ENCODE measurements around the gene KYNU.

The KYNU gene

GRCh38 chr2:142997231-142997630 lies 119.8 kb downstream of the KYNU start:
- DNase-seq (ENCODE audit: low read depth): no peak
- TF ChIP-seq, protein P1, sequence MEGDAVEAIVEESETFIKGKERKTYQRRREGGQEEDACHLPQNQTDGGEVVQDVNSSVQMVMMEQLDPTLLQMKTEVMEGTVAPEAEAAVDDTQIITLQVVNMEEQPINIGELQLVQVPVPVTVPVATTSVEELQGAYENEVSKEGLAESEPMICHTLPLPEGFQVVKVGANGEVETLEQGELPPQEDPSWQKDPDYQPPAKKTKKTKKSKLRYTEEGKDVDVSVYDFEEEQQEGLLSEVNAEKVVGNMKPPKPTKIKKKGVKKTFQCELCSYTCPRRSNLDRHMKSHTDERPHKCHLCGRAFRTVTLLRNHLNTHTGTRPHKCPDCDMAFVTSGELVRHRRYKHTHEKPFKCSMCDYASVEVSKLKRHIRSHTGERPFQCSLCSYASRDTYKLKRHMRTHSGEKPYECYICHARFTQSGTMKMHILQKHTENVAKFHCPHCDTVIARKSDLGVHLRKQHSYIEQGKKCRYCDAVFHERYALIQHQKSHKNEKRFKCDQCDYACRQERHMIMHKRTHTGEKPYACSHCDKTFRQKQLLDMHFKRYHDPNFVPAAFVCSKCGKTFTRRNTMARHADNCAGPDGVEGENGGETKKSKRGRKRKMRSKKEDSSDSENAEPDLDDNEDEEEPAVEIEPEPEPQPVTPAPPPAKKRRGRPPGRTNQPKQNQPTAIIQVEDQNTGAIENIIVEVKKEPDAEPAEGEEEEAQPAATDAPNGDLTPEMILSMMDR (IDR thresholded peaks at IDR 0.05; ENCODE audit: control insufficient read depth, insufficient read depth, low read depth, low read length, missing control alignments): no peak
- no peak overlapping the region for H3K4me3 ChIP-seq (ENCODE audit: control insufficient read depth, low read depth, low read length)

DNA sequence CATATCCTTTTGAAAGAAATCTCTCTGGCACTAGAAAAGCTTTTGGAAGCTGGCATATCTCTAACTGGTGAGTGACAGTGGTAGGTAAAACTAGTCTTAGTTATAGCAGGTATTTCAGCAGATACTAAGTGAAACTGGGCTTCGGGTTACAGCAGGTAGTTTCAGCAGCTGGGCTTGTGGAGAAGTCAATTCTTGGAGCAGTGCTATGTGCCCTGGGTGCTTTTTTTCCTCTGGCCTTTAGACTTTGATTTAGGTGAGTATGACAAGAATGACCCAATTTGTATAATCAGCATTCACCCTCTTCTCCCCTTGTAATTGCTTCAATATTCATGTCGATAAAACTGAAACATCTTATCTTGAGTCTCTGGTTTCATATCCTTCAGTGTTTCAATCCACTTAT lies 123.1 kb downstream of the KYNU start:
- TF ChIP-seq, protein P1 (IDR thresholded peaks at IDR 0.05; ENCODE audit: control insufficient read depth, insufficient read depth, low read depth, low read length, missing control alignments): no peak
- H3K4me3 ChIP-seq (ENCODE audit: control insufficient read depth, low read depth, low read length): no peak overlapping the region
- no peak for DNase-seq (ENCODE audit: low read depth)

DNA sequence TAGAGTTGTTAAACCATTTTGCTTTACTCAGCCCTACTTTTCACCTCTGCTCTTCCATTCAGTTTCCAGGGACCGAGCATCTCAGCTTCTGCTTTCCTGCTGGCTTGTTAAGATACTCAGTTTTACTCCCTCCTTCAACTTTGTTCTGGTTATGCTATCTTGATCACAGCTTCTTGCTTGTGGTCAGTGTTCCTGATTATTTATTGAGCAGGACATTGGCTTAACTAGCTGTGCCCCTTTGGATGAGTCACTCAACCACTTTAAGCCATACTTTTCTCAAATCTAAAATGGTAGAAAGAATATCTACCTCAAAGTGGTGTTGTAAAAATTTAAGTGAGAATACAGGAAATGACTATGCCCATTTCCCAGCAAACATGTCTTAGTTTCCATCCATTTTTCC lies 124.0 kb downstream of the KYNU start:
- TF ChIP-seq, protein P1 (IDR thresholded peaks at IDR 0.05; ENCODE audit: control insufficient read depth, insufficient read depth, low read depth, low read length, missing control alignments): no peak
- no peak overlapping the region for H3K4me3 ChIP-seq (ENCODE audit: control insufficient read depth, low read depth, low read length)
- DNase-seq (ENCODE audit: low read depth): no peak

- H3K4me3 ChIP-seq (ENCODE audit: control insufficient read depth, low read depth, low read length): no peak overlapping the region
- no peak for DNase-seq (ENCODE audit: low read depth)
- TF ChIP-seq, protein P1 (IDR thresholded peaks at IDR 0.05; ENCODE audit: control insufficient read depth, insufficient read depth, low read depth, low read length, missing control alignments): no peak
Measured at GRCh38 chr2:143015656-143016055, 138.2 kb downstream of the KYNU start.

- TF ChIP-seq, protein P1 (IDR thresholded peaks at IDR 0.05; ENCODE audit: control insufficient read depth, insufficient read depth, low read depth, low read length, missing control alignments): no peak
- no peak for DNase-seq (ENCODE audit: low read depth)
- H3K4me3 ChIP-seq (ENCODE audit: control insufficient read depth, low read depth, low read length): no peak overlapping the region
Measured at GRCh38 chr2:143026411-143027054, 149.1 kb downstream of the KYNU start.

DNA sequence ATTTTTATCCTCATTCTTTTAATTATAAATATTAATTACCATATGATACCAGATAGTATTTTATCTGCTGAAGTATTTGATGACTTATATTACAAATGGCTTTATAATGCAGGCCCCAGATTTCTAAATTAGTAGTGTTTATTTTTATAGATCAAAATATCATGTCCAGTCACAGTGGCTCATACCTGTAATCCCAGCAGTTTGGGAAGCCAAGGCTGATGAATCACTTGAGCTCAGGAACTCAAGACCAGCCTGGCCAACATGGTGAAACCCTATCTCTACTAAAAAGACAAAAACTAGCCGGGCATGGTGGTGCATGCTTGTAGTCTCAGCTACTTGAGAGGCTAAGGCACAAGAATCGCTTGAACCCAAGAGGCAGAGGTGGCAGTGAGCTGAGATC lies 151.7 kb downstream of the KYNU start:
- TF ChIP-seq, protein P1 (IDR thresholded peaks at IDR 0.05; ENCODE audit: control insufficient read depth, insufficient read depth, low read depth, low read length, missing control alignments): no peak
- H3K4me3 ChIP-seq (ENCODE audit: control insufficient read depth, low read depth, low read length): no peak overlapping the region
- no peak for DNase-seq (ENCODE audit: low read depth)
